ENCODE data around the gene MICAL2.

Gene MICAL2

DNA sequence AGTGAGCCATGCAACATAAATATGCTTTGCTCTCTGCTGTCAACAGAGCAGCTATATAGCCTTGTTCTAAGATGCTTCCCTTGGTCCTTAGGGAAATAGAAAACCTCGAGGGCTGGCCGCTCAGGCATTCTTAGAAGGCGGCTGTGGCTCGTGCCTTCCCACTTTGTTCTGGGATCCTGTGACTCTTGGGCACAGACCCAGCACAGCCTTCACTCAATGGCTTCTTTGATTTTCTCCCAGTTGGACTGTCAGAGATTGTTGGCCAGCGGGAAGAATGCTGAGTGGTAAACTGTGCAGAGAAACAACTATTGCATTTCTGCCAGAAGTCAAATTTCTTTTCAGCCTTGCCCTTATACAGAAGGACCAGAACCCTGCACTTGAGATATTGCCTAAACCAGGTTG lies 9.5 kb upstream of the MICAL2 start:
- DNase-seq: no peak

DNA sequence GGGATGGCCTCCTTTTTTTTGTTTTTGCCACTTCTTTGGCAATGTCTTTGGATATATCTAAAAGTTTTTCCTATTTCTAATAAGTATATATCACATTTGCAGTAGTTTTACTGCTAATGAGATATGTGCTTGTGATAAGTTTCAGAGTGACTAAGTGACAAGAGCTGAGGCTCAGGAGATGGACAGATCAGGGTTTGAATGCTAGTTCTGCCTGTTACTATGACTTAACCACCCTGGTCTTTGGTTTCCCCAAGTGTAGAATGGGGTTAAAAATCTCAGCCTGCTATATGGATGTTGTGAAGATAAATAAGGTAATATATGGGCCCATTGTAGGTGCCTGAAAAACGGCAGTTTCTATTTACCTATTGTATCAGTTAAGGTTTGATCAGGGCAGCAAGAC lies 9.1 kb upstream of the MICAL2 start:
- no peak for DNase-seq

DNA sequence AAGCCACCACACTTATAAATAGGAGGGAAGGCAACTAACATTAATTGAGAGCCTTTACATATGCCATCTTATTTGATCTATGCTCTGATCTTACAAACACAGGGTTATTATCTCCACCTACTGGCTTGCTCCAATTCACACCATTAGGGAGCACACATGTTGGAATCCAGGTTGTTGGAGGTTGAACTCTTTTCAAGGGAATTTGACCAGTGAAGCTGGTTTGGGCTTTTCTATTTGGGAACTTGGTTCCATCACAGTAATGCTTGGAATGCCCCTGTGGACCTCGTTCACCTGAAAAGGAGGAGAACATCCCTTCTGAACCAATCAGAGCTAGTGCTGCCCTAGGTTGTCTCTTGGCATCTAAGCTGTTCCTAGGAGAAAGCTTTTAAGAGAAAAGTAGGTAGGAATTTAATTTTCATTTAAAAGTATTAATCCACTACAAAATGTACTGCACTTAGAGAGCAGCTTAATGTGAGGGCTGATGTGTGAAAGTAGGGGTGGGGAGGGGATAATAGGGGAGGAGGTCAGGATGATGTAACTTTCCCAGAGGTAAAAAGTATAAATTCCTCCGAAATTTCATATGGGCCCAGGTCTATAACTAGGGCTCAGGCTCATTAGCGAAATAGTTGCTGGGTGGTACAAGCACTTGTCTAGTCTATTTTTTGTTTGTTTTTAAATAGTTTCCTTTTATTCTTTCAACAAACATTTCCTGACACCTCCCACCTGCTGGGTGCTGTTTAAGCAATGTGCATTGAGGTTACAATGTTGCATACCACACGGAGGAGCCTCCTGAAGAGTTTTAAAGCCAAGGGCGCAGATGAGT lies 7.6 kb upstream of the MICAL2 start:
- DNase-seq: no peak

DNA sequence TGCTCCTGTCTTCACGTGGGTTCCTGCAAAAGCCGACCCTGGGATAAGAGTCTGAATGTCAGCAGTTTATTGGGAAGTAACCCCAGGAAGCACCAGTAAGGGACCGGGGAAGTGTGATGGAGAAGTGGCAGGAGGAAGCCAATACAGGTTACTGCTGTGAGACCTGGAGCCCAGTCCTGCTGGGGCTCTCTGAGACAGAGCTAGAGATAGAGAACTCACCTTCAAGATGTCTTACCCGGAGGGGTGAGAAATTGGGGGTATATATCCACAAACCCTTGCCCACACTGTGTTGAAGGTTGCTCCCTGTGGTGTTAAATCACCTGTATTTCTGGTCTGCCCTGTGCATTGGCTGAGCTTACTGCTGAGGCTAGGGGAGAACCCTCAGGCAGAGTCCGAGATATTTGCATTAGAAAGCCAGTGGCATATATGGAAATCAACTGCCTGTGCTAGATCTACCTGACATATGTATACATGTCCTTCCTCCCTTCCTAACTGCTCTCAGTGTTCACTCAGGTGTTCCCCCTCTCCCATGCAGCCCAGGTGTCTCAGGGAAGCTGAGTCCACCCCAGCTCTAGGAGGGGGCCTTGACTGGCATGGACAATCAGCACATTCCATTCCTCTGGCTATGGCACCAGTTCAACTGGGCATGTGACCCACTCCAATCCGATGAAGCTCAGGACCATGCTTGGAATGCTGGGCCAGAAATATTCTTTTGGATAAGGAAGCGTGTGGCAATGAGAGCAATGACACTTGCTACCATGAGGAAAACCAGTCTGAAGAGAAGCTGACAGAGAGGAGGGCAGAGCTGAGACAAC lies 6.8 kb upstream of the MICAL2 start:
- DNase-seq: no peak

DNA sequence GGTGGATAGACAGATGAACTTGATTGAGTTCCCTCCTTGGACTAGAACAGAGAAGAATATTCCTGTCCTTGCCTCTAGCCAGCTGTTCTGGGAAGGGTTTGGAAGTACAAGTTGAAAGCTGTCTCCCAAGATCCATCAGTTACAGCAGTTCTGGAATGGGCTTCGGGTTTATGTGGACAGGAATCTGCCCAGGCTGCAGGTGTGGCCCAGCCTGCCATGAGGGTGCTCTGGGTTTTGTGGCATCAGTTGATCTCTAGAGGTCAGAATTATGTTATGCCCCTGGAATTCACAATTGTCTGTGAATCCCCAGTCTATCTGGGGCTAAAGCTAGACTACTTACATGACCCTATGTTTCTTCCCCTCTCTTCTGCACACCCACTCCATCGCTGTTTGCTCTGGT lies 4.9 kb upstream of the MICAL2 start:
- no peak for DNase-seq

DNA sequence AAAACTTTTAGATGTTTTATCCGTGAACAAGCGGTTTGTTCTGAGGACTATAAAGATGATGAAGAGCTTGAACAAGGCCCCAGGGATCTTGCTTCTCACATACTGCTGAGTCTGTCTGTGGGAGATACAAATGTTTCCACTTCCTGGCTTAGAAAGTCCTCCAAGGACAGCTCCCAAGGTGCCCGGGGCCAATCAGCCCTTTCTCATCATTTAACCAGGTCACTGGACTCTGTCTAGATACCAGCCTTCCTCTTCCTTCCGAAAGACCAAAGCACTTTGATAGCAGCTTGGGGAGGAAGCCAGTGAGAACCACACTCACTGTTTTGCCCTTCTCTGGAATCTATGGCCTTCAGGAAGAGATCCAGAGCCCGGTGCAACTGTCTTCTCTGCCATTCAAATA lies 4.3 kb upstream of the MICAL2 start:
- DNase-seq: no peak

DNA sequence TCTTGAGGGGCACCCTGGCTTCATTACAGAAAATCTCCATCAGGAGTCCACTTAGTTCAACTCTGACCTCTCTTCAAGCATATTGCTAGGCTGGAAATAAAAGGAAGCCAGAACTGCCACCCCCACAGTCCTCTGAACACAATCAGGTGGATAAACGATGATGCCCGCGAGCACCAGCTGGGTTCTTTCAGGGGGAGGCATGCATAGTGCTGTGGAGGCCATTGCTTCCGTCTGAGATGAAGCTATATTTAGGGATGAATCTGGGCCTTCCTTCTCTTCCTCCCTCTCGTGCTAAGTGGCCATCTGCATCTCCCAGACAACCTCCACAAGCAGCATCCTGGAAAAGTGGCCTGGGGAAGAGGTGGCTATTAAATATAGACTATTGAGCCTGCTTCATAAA lies 3.9 kb upstream of the MICAL2 start:
- DNase-seq: no peak

DNA sequence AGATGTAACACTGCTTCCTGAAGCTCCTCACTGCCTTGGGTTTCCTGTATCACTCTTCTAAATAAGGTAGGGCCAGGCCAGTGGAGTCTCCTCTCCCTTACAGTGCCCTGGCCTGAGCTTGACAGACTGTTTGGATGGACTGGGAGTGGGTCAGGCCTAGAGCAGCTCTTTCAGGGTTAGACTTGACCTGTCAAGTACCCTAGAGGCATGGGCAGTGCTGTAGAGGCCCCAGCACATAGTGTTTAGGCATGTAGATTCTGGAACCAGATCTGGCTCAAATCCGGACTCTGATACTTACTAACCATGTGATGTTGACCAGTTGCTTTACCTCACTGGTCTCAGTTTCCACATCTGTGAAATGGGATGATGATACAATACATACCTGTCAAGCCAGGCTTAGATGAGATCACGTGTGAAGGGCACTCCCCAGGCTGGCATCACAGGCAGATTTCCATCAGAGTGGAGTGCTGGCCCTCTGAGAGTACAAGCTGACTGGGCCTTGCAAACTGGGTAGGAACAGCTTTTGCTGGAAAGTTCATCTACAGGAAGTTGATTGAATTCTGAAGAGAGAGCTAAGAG lies 1.4 kb upstream of the MICAL2 start:
- DNase-seq: no peak

DNA sequence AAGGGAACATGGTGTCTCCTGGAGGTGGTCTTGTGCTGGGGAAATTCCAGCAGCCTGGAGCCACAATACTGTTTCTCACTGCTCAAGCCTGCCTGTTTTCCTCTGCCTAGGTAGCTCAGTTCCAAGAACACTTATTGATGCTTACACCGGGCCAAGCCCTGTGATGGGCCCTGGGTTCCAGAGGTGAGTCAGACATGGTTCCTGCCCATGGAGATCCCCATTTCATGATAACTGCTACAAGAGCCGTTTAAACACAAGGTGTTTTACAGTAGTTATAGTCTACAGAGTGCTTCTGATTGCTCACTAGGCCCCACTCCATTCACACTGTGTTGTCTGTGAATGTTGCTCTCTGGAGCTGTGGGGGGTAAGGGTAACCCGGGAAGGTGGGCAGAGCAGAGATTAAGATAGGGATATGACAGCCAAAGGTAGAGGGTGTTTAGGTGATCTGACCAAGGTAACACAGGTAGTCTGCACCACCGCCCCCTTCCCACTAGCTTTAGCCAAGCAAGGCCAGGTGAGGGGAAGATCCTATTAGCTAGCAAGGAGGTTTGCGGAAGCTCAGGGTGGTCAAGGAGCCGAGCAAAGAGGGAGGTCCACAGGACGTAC lies 696 bp upstream of the MICAL2 start:
- DNase-seq: no peak

DNA sequence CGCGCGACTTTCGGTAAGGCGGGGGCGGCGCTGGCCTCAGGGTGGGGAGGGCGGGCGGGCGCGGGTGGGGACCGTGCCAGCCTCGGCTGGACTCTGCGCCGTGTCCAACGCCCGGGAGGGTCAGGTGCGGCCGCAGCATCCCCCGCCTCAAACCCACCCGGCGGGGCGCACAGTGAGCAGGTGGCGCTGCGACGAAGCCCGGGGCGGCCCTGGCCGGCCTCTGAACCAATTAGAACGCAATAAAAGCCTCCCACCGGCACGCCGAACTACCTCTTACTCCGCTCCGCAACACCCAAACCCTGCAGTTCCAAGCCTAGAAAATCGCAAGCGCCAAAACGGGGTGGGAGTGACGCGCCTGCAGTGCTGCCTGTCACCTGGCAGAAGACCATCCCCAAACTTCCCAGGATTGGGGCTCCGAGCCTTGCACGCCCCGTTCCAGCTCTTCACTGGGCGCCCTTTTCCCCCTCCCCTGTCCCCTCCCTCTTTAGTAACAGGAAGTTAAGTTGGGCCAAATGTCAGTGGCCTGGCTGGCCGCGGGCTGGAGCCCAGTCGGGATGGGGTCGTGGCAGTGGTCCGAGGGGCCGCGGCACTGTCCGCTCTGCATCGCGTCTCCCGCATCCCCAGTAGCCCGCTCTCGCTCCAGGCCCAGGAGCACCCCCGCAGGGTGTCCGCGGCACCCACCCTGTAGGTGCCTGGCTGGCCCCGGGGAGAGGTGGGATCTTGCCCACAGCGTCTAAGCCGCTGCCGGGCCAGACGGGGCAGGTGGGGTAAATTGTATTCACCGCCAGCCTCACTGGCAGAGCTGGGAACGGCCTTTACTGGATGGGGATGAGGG lies 541 bp downstream of the MICAL2 start:
- DNase-seq: no peak

DNA sequence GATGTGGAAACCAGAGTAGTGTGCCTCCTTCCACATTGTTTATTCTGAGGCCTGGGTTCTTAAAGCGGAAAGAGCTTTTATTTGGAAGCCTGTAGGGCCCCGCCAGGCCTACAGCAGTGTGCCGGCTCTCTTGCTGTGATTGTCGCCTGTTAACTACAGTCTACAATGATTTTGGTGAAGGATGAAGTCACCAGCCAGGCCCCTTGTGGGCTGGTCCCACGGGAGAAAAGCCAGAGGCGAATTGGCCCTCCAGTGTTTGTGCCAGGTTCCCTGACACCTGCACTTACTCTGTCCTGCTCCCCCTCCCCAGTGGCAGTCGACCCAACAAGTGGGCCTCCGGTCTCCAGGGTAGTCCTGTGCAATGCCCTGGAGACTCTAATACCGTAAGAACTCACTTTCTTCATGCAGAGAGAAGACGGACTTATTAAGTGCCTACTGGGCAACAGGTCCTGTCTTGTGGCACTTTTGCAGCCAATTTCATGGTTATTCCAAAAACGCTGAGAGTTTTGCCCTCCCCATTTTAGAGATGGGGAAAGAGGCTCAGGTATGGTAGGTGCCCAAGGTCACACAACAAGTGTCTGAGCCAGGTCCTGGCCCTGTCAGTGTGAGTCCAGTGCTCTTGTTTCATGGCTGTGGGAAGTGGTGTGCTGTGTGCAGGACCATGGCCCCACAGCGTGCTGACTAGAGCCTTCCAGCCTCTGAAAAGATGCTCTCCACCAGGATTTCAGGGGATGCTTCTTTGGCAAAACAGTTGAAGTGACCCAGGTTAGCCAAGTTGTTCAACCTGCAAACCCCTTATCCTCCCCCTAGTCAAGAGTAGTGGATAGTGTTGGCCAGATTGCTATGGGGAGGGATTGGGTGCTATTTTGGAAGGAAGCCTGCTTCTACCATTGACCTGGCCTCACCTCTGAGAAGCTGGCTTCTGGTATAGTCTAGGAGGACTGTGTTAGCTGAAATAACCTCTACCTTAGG lies 1.4 kb downstream of the MICAL2 start:
- no peak for DNase-seq

DNA sequence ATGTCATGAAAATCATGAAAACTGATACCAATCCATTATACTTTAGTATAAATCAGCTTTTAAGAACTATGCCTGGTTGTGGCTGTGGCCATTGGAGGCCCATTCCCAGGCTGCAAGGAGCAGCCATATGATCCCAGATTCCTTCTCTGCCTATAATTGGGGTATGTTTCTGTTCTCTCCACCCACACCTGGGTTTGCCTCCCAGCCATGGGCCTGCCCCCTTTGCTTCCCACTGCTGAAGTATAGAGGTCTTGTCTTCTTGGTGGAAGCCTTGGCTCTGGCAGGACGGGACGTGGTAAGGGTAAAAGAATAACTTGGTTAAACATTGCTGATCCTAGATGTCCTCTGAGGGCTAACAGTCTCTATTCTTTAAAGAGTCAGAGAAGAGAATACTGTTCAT lies 2.4 kb downstream of the MICAL2 start:
- DNase-seq: no peak

DNA sequence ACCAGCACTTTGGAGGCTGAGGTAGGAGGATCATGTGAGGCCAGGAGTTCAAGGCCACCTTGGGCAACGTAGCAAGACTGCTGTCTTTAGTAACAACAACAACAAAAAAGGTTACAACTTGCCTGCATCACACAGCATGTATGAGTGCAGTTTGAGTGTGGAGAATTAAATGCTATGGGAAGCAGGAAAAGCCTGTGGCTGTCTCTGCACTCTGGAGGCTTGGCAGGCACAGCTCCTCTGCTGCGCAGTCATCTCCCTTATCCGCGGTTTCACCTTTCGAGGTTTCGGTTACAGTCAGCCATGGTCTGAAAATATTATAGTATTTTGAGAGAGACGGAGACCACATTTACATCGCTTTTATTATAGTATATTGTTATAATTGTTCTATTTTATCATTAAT lies 2.9 kb downstream of the MICAL2 start:
- no peak for DNase-seq

DNA sequence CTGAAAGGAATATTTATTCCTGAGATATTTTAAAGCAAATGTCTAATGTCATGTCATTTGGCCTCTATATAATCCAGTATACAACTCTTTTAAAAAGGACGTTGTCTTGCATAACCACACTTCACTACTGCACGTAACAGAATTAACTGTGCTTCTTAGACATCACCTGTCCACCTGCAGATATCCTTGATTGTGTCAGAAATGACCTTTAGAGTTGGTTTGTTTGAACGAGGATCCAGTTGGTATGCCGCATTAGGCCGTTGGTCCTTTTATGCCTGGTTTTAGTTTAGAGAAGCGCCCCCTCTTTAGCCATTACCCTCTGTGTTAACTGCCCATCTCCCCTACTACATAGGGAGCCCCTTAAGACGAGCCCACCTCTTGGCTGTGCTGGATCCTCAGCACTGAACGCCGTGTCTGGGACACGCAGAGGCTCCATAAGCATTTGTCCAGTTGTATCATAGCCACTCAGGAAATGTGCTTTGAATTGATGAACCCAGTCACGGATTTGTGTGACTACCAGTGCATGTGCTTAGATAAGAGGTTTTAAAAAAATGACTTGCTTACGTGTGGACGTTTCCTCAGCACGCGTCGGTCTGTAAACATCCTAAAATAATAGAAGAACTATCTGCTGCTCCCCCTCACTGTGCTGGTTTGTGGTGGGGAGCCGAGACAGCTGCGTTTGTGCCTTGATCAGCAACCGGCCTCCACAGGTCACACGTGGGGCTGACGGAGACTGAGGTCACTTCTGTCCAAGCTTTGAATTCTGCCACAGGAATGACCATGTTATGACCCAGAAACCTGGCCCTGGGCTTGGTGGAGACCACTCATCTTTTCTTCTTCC lies 4.0 kb downstream of the MICAL2 start:
- no peak for DNase-seq

DNA sequence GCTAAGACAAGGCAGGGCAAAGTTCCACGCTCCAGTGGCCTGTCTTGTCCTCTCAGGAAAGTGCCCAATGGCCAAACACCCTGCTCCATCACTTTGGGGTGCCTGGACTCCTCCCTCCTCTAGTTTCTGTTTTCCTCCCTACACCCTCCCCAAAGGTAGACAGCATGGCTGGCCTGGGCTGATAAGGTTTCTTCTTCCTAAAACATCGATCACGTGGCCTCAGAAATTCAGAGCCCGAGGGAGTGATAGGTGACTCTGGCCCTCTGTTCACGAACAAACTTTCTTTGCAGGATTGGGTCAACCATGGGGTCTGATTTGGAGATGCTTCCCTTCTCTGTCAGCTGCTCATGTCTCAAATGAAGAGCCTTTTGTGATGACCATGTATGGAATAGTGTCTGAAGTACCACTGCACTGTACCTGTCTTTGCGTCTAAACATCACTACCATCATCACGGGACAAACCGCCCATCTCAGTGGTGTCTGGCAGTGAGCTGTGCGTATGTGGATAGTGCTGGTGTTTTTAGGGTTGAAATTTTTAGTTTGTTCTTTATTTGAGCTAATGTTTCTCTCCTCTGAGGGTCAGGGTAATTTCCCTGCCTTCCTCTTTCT lies 6.1 kb downstream of the MICAL2 start:
- DNase-seq: no peak

DNA sequence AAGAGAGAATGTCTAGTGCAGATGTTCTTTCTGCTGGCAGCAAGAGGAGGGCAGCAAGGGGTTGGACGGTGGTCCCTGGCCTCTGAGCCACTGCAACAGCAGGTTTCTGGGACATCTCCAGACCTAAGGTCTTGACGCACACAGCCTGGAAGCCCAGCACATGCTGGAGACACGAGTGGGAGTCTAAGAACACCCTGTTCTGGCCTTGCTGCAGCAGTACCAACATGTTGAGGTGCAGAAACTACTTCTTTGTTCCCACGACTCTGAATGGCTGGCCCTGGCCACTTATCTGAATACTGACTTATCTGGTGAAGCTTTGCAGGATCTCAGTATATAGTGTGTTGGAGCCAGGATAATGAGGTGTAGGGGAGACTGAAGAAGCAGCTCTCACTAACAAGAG lies 6.8 kb downstream of the MICAL2 start:
- DNase-seq: no peak

DNA sequence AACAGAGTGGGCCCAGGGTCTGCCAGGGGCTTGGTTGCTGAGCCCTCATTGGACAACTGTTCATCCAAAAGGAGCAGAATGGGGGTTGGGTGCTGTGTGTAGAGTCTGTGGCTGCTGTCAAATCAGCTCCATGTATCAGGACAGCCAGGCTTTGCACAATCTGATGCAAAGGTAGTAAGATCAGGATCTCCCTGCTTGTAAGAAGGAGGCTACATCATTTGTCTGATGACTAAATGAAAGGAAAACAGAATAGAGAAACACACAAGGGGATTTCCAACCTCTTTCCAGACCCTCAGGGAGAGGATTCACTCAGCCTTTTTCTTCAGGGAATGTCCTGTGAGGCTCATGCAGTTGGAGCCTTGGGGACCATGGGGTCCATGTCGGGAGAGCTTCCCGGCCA lies 7.2 kb downstream of the MICAL2 start:
- DNase-seq: no peak

DNA sequence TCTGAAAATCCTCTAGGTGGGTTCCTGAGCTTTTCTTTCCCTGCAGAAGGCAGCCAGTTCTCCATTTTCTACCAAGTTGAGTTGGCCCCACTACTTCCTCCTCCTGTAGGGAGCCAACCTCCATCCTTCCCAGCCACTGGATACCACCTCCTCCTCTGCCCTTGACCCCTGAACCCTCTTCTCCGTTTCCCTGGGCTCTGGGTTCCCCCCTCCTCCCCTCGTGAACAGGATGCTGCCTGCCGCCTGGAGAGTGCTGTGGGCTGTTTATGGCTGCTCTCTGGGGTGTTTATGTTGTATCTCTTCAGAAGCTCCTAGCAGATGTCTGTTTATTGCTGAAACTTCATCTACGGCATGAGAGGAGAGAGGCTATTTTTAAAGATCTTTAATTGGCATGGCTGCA lies 8.6 kb downstream of the MICAL2 start:
- DNase-seq: no peak

DNA sequence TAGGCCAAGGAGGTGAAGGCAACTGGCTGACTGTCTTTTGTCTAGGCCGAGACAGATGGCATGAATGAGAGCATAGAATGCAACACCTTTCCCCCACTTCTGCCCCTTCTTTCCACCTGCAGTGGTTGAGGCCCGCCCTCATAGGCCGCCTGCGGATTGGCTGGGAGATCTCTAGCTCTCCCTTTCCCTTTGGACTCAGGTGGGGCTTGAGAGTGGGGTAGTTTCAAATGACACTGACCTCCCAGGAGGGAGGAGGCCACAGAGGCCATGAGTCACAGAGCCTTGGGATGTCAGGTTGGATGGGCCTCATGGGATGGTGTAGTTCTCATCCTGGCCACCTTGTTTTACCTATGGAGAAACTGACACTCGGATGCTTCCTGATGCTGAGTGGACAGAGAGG lies 9.1 kb downstream of the MICAL2 start:
- no peak for DNase-seq
